HS-27A (cell line): ENCODE results near the gene OR56A5.
A peak's percentile ranks its signal among the peaks of the same experiment; 100 is the strongest.

Source experiments
- DNase-seq: peaks from one replicate; pipeline ENCODE4 v3.0.0-alpha.2; 2012; ENCODE audit warnings: low read depth, missing footprints

The OR56A5 gene

DNA sequence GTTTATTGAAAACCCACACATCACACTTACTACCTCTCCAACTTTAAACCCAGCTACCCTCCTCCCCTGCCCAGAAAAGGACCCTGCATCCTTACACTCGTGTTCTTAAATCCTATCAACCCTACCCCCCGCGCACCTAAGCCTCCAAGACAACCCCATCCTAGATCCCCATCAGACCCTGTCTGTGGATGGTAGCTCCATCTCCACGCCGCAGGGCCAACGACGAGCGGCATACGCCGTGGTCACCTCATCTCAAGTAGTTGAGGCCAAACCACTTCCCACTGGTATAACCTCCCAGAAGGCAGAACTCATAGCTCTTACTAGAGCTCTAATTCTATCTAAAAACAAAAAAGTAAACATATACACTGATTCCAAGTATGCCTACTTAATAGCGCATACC, 35.6 kb downstream of the OR56A5 start:
- DNase-seq, result no peak

DNA sequence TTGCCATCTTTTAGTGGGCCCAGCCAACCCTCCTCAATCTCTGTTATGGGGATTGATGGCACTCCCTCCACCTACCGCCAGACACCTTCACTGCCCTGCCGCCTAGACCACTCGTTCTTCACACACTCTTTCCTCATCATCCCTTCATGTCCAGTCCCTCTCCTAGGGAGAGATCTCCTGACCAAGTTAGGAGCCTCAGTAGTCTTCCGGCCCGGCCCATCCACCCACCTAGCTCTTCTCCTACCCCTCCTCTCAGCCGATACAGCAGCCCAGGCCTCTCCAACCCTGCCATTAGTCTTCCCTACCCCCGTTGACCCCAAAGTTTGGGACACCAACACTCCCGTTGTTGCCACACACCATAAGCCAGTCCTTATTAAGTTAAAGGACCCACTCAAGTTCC, 37.2 kb downstream of the OR56A5 start:
- no peak for DNase-seq

DNA sequence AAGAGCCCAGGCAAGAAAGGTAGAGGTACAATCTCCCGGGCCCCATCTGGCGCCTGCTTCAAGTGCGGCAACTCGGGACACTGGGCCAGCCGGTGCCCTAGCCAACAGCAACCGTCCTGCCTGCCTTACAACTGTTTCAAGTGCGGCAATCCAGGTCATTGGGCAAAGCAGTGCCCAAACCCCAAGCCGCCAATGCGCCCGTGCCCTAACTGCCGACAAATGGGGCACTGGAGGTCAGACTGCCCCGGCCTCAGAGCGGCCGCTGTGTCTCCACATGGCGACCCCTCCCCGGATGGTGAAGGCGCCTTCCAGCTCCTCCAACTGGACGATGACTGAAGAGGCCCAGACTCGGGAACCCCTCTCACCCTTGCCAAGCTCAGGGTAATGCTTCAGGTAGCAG, 37.7 kb downstream of the OR56A5 start:
- no peak for DNase-seq

DNA sequence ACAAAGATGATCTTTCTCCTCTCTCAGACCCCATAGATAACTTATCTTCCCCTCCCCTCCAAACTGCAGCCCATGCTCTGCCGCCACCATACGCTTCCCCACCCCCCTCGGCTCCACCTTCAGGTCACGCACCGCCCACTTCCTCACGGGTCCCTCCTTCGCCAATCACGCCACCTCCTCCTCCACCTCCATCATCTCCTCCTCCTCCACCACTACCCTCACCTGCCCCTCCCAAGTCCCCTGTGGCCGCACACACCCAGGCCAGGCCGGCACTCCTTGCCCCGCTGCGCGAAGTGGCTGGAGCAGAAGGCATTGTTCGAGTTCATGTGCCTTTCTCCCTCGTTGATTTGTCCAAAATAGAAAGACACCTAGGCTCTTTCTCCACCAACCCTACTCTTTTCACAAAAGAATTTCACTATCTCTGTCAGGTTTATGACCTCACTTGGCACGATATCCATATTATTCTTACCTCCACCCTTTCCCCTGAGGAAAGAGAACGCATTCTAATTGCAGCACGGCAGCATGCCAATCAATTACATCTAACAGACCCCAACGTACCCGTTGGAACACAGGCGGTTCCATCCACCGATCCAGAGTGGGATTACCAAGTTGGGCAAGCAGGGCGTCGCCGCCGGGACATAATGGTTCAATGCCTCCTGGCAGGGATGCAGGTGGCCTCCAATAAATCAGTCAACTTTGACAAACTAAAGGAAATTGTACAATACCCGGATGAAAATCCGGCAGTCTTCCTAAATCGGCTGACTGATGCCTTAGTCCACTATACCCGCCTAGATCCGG, 38.5 kb downstream of the OR56A5 start:
- no peak for DNase-seq

DNA sequence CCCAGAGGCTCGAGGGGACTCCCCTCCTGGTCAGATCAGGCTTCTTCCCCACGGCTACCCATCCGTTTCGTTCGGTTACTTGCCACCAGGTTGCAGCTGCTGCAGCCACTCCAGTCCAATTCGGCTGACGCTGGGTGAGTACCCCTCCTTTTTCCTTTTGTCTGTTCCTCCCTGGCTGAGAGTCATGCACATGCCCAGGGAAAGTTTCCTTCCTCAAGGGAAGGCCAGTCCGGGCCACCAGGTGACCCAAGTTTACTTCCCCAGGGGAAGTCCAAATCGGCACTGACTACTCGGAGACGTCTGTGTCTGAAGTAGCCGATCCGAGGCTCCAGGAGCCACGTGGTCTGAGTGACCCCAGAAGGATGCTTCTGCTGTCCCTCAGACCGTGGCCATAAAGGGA, 39.5 kb downstream of the OR56A5 start:
- no peak for DNase-seq

DNA sequence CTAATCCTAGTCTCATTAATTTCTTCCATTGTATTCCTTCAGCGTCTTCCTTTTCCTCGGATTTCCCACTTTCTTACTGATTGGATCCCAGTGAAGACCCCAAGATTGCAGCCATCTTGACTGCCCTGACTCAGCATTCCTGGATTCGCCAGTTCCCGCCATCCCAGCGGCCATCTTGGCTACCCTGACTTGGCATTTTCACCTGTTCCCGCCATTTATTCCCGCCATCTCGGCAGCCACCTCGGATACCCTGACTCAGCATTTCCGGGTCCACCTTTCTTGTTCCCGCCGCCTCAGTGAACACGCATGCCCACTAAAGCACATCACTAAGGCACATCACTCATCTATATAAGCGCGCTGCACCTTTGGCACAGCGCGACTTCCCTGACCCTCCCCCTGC, 40.0 kb downstream of the OR56A5 start:
- no peak for DNase-seq

DNA sequence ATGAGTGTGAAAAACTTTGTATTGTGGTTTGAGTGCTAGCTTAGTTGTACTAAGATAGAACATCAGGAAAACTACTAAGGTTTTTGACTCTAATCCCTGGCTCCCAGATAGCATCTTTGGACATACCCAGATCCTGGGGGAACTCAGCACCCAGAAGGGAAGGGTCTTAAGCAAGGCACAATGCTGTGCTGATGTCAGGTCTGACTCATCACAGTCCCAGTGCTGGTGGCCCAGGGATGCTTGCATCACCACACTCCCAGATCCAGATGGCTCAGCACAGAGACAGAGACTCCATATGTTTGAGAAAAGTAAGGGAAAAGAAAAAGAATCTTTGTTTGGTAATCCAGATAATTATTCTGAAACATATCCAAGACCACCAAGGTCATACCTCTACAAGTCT, 44.5 kb downstream of the OR56A5 start:
- DNase-seq, result no peak

DNA sequence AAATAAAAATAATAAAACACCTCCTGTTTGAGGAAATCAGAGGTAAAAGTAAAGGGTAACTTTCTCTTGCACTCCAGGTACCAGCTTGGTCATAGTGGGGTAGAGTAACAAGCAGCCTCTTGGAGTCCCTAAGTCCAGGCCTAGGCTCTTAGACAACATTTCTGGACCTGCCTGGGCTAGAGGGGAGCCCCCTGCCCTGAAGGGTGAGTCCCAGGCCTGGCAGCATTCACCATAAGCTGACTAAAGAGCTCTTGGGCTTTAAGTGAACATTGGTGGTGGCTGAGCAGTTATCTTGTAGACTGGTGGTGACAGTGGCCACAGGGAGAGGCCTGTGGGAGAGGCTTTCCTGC, 44.9 kb downstream of the OR56A5 start:
- DNase-seq, result no peak

DNA sequence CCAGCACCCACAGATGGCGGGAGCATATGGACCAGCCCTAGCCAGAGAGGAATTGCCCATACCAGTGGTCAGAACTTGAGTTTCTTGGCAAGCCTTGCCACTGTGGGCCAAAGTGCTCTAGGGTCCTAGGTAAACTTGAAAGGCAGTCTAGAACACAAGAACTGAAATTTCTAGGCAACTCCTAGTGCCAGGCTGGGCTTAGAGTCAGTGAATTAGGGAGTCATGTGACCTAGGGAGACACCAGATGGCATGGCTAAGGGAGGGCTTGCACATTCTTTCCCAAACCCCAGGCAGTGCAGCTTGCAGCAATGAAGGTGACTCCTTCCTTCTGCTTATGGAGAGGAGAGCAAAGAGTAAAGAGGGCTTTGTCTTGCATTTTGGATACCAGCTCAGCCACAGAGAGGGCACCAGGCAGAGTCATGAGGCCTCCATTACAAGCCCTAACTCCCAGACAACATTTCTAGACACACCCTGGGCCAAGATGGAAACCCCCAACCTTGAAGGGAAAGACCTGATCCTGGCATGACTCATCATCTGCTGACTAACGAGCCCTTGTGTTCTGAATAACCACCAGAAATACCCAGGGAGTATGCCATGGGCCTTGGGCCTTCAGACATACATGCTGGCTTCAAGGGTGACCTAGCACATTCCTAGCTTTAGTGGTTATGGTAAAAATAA, 45.4 kb downstream of the OR56A5 start:
- DNase-seq, result peak; percentile 8
